ENCODE results near the gene GNAT2. TPM values are rescaled to one million over a fixed set of nuclear protein-coding genes. Genes with fewer than 3 reads are reported as not detected.

Gene GNAT2
- total RNA-seq (2021), result 0.52 and 0.63 TPM in 2 replicates
- Bru-seq, nascent RNA, result percentile 16 among the genes with signal in this experiment
- percentile 10 among the genes with signal in this experiment for BruChase-seq, experiment 1, labeled RNA remaining after a 2-hour chase
- percentile 19 among the genes with signal in this experiment for BruChase-seq, experiment 2, labeled RNA remaining after a 6-hour chase
- long read RNA-seq, partial matches to known transcripts, result 0 of 15 reads
- long read RNA-seq, other reads (novel, unspliced or antisense), result 15 of 15 reads

DNA sequence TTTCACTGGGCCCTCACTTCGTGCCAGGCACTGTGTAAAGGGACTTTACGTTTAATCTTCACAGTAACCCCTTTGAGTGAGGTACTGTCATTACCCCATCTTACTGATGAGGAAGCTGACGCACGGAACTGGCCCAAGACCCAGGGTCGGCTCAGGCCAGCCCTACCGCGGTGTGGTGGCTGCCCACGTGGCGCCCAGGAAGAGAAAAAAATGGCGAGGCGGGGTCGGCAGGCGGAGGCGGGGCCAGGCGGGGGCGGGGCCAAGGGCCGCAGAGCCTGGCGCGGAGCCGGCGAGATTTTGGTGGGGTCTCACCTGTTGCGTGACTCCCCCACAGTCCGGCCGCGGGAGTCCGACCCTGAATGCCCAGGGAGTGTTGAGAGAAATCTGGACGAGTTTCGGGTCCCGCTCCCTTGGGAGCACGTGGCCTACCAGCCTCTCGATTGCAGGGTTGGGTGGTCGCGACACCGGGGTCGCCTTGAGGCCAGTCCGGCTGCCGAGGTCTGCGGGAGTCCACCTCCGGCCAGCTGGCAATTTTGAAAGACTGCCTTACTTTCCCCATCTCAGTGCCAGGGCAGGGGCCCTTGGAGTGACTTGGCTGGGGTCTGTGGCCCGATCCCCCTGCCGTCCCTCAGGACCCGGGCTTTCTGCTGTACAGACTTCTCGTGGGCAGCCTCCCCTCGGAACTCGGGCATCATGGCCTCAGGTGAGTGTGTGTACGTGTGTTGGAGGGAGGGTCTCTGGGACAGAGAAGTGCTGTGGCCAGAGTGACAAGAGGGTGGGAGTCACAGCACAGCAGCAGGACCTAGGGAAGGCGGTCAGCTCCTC, at the start of gene GNAT2, which contains the start of gene AMPD2:
Gene GNAT2 (minus strand): TSS at position 41 of the 825 bp plus-strand sequence. CDS start 6,746 bp downstream, outside the sequence.
Gene AMPD2 (plus strand): TSS at position 262 of the 825 bp plus-strand sequence. CDS start 1,339 bp downstream, outside the sequence.
- Histone ChIP-seq H3K4me2 (peak within 1 kb of the TSS; percentile 95), H2AFZ (peak within 1 kb of the TSS; percentile 97), H3K9me2 (ENCODE audit: insufficient read depth) (no peaks in the 10 kb centered on the region), H3K27me3 (ENCODE audit: insufficient read depth, low read depth) (no peaks in the 10 kb centered on the region), H3F3A (ENCODE audit: insufficient read depth, low read depth) (peaks cover 44% of the 10 kb centered on the region), H3K36me3 (ENCODE audit: low read depth) (no peaks in the 10 kb centered on the region), H3K4me3 (peak within 1 kb of the TSS; percentile 78), H3K79me2 (ENCODE audit: low read depth) (peaks cover 63% of the 10 kb centered on the region), H4K20me1 (ENCODE audit: insufficient read depth) (peaks cover 29% of the 10 kb centered on the region), H3K4me1 (replicated peaks; ENCODE audit: insufficient read depth) (peaks cover 42% of the 10 kb centered on the region), H3K9me3 (ENCODE audit: insufficient read depth, low read depth) (no peaks in the 10 kb centered on the region), H3K27ac (peak within 1 kb of the TSS; percentile 49)
- intact Hi-C loops (cut with micrococcal nuclease; ENCODE audit: unreplicated experiment), result loop anchor here (5.0 kb wide), 1 partner anchor 72 kb away; the partner anchor contains the start of gene GNAI3
- DNase-seq, result peak; percentile 72 to 75
- ChIA-PET POLR2A (ENCODE audit: unreplicated experiment) (interaction anchor here (0.6 to 0.9 kb wide), 3 partner anchors 39 to 578 kb away, joined by 4 to 5 read pairs (median 5); partner anchors contain the start of genes GNAI3 and WDR47), CTCF (interaction anchor here (1.5 kb wide), 1 partner anchor 71 kb away, joined by 3 read pairs; the partner anchor contains the start of gene GNAI3)
- no peak for TF ChIP-seq EZH2 (IDR thresholded peaks at IDR 0.05; ENCODE audit: low read depth)
- TF ChIP-seq, protein P1, sequence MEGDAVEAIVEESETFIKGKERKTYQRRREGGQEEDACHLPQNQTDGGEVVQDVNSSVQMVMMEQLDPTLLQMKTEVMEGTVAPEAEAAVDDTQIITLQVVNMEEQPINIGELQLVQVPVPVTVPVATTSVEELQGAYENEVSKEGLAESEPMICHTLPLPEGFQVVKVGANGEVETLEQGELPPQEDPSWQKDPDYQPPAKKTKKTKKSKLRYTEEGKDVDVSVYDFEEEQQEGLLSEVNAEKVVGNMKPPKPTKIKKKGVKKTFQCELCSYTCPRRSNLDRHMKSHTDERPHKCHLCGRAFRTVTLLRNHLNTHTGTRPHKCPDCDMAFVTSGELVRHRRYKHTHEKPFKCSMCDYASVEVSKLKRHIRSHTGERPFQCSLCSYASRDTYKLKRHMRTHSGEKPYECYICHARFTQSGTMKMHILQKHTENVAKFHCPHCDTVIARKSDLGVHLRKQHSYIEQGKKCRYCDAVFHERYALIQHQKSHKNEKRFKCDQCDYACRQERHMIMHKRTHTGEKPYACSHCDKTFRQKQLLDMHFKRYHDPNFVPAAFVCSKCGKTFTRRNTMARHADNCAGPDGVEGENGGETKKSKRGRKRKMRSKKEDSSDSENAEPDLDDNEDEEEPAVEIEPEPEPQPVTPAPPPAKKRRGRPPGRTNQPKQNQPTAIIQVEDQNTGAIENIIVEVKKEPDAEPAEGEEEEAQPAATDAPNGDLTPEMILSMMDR (conservative IDR thresholded peaks at IDR 0.05), result no peak
- BruUV-seq (replicated peaks), result TSS peak; percentile 64

DNA sequence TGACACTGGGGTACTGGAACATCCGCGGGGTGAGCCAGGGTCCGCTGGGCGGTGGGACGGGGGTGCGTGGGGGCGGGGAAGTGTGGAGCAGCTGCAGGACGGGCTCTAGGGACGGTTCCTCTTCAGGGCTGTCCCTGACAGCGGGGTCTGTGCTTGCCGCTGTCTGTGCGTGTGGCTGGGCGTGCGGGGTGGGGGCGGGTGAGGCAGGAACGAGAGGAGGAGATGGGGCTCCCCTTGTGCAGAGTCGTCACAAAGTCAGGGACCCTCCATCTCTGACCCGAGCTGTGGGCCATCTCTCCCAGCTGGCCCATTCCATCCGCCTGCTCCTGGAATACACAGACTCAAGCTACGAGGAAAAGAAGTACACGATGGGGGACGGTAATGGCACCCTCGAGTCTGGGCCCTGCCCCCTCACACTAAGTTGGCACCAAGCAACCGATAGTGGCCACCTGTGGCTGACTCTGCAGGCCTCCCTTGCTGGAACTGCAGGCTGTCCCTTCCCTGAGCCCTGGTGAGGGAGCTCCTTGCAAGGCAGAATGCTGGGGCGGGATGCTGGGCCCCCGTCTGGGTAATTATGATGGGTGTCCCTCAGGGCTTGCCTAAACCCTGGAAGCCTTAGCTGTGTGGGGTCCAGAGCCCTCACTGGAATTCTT, 48.8 kb upstream of the GNAT2 start:
- intact Hi-C loops (cut with micrococcal nuclease; ENCODE audit: unreplicated experiment), result no loop called here
- CTCF ChIA-PET, result no interaction called here
- no peak overlapping the region for H2AFZ ChIP-seq
- peaks cover 19% of the 10 kb centered on the region for H3K4me1 ChIP-seq (replicated peaks; ENCODE audit: insufficient read depth)
- H4K20me1 ChIP-seq (ENCODE audit: insufficient read depth), result no peaks in the 10 kb centered on the region
- H3K9me2 ChIP-seq (ENCODE audit: insufficient read depth), result no peaks in the 10 kb centered on the region
- TF ChIP-seq, protein P1 (conservative IDR thresholded peaks at IDR 0.05), result no peak
- no peak for TF ChIP-seq EZH2 (IDR thresholded peaks at IDR 0.05; ENCODE audit: low read depth)
- no peak overlapping the region for H3K4me3 ChIP-seq
- no peak overlapping the region for H3K4me2 ChIP-seq
- no peaks in the 10 kb centered on the region for H3K36me3 ChIP-seq (ENCODE audit: low read depth)
- POLR2A ChIA-PET (ENCODE audit: unreplicated experiment), result no interaction called here
- BruUV-seq (replicated peaks), result no TSS peak
- no peaks in the 10 kb centered on the region for H3K27me3 ChIP-seq (ENCODE audit: insufficient read depth, low read depth)
- H3K79me2 ChIP-seq (ENCODE audit: low read depth), result no peaks in the 10 kb centered on the region
- peaks cover 8% of the 10 kb centered on the region; the same call in 1 of the 2 replicates for H3F3A ChIP-seq (ENCODE audit: insufficient read depth, low read depth)
- no peak for DNase-seq
- H3K27ac ChIP-seq, result no peak overlapping the region
- H3K9me3 ChIP-seq (ENCODE audit: insufficient read depth, low read depth), result no peaks in the 10 kb centered on the region

- Histone ChIP-seq H3K4me1 (replicated peaks; ENCODE audit: insufficient read depth) (peaks cover 19% of the 10 kb centered on the region), H4K20me1 (ENCODE audit: insufficient read depth) (no peaks in the 10 kb centered on the region), H3K4me2 (no peak within 1 kb of the TSS), H3K79me2 (ENCODE audit: low read depth) (no peaks in the 10 kb centered on the region), H2AFZ (no peak within 1 kb of the TSS), H3K27me3 (ENCODE audit: insufficient read depth, low read depth) (no peaks in the 10 kb centered on the region), H3K9me2 (ENCODE audit: insufficient read depth) (no peaks in the 10 kb centered on the region), H3K27ac (no peak within 1 kb of the TSS), H3K36me3 (ENCODE audit: low read depth) (no peaks in the 10 kb centered on the region), H3K4me3 (no peak within 1 kb of the TSS), H3K9me3 (ENCODE audit: insufficient read depth, low read depth) (no peaks in the 10 kb centered on the region), H3F3A (ENCODE audit: insufficient read depth, low read depth) (peaks cover 8% of the 10 kb centered on the region; the same call in 1 of the 2 replicates)
- BruUV-seq (replicated peaks), result no TSS peak
- ChIA-PET CTCF (no interaction called here), POLR2A (ENCODE audit: unreplicated experiment) (no interaction called here)
- no peak for TF ChIP-seq EZH2 (IDR thresholded peaks at IDR 0.05; ENCODE audit: low read depth)
- TF ChIP-seq, protein P1 (conservative IDR thresholded peaks at IDR 0.05), result no peak
- no peak for DNase-seq
- intact Hi-C loops (cut with micrococcal nuclease; ENCODE audit: unreplicated experiment), result no loop called here
These were observed 48.2 kb upstream of the GNAT2 start, which contains the start of gene GSTM2 for GRCh38 chr1:109667452-109668122. Gene GSTM2, plus strand, starts transcription at chr1:109668057. Its CDS starts 59 bp downstream, at chr1:109668116.

Measured in PC-9 (cell line).